Measurements from ENCODE around the gene HYDIN.

Gene HYDIN

GRCh38 chr16:70809392-70810060 lies 421.0 kb downstream of the HYDIN start:
- DNase-seq = peak; percentile 10

GRCh38 chr16:70808371-70808770 lies 422.2 kb downstream of the HYDIN start:
- no peak for DNase-seq

GRCh38 chr16:70805787-70806186 lies 424.7 kb downstream of the HYDIN start:
- DNase-seq = no peak

GRCh38 chr16:70805380-70805779 lies 425.1 kb downstream of the HYDIN start:
- no peak for DNase-seq

- no peak for DNase-seq
Observed at GRCh38 chr16:70804734-70805169, 425.8 kb downstream of the HYDIN start.

GRCh38 chr16:70804153-70804733 lies 426.3 kb downstream of the HYDIN start:
- DNase-seq = no peak

- no peak for DNase-seq
Observed at GRCh38 chr16:70803319-70803718, 427.2 kb downstream of the HYDIN start.

GRCh38 chr16:70801611-70802010 lies 428.9 kb downstream of the HYDIN start:
- DNase-seq = no peak

- DNase-seq = peak; percentile 91
Observed at GRCh38 chr16:70800781-70801480, 429.6 kb downstream of the HYDIN start, which contains the start of gene VAC14. Gene VAC14, minus strand, starts transcription at chr16:70801158. Its CDS starts 258 bp downstream, at chr16:70800900.

GRCh38 chr16:70800311-70800710 lies 430.2 kb downstream of the HYDIN start:
- no peak for DNase-seq

- DNase-seq = no peak
Observed at GRCh38 chr16:70796301-70796700, 434.2 kb downstream of the HYDIN start.

GRCh38 chr16:70795296-70795912 lies 435.1 kb downstream of the HYDIN start:
- DNase-seq = no peak

- DNase-seq = no peak
Observed at GRCh38 chr16:70793851-70794502, 436.5 kb downstream of the HYDIN start.

- DNase-seq = no peak
Observed at GRCh38 chr16:70790815-70791214, 439.7 kb downstream of the HYDIN start.

- DNase-seq = no peak
Observed at GRCh38 chr16:70789595-70790447, 440.7 kb downstream of the HYDIN start.

- DNase-seq = no peak
Observed at GRCh38 chr16:70788668-70789594, 441.6 kb downstream of the HYDIN start.

GRCh38 chr16:70786020-70786755 lies 444.3 kb downstream of the HYDIN start:
- DNase-seq = no peak

GRCh38 chr16:70784692-70785555 lies 445.6 kb downstream of the HYDIN start:
- DNase-seq = no peak

GRCh38 chr16:70782237-70782636 lies 448.3 kb downstream of the HYDIN start:
- no peak for DNase-seq
